HG03520 (cell line): ENCODE data around the gene ZNF534.
"Not testable (repeated sequence)": the region's sequence is repeated elsewhere in the genome, so short reads cannot be mapped to it uniquely, and the experiment has no call there.

Source experiments
- ATAC-seq: cut with Tn5 transposase; IDR thresholded peaks from one replicate; pipeline ENCODE4 v1.9.1; 2021; ENCODE audit warnings: mild to moderate bottlenecking, moderate library complexity; ENCODE audit not compliant: unreplicated experiment

Gene ZNF534

DNA sequence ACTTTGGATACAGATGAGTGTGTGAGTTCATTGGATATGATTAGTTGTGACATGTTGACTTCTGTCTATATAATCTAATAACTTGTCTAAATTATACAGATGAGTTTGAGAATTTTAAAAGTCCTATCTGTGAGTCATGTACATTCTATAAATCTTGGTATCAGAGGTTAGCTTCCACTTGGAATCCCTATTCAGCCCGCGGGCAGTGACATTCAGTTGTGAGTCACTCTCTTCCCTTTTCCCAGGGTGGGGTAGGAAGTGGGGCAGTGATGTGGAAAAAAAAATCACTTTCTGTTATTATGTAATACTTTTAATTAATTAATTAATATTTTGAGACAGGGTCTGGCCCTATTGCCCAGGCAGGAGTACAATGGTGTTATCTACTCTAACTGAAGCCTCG is 65.6 kb downstream of the ZNF534 start:
- no peak for ATAC-seq

DNA sequence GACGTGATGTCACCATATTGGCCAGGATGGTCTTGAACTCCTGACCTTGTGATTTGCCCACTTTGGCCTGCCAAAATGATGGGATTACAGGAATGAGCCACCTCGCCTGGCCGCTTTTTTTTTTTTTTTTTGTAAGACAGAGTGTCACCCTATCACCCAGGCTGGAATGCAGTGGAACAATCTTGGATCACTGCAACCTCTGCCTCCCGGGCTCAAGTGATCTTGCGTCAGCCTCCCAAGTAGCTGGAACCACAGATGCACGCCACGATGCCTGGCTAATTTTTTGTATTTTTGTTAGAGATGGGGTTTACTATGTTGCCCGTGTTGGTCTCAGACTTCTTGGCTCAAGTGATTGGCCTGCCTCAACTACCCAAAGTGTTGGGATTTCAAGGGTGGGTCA is 69.6 kb downstream of the ZNF534 start:
- no peak for ATAC-seq

DNA sequence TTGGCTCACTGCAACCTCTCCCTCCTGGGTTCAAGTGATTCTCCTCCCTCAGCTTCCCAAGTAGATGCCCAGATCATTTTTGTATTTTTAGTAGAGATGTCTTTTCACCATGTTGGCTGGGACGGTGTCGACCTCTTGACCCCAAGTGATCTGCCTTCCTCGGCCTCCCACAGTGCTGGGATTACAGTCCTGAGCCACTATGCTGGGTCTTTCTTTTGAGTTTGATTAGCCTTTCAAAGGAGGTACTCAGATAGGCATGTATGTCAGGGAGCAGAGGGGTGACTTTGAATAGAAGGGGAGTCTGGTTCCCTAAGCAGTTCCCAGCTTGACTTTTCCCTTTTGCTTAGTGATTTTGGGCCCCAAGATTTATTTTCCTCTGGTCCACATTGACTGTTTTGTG is 71.5 kb downstream of the ZNF534 start:
- not testable (repeated sequence) for ATAC-seq

DNA sequence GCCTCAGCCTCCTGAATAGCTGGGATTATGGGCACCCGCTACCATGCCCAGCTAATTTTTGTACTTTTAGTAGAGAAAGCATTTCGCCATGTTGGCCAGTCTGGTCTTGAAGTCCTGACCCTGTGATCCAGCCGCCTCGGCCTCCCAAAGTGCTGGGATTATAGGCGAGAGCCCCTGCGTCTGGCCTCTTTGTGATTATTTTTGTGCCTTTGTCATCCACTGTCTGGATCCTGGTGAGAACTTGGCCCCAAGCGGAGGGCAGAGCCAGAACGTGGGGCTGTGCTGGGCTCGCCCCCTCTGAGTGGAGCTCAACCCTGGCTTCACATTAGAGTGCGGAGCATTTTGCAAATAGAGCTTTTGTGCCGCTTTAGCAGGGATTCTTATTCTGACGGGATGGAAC is 72.0 kb downstream of the ZNF534 start:
- not testable (repeated sequence) for ATAC-seq
